Suprapubic skin (tissue), 3 donors: ENCODE results near the gene P3R3URF.

Source experiments
- POLR2A ChIP-seq, 2 donors: fragments of 450-650 bp; IDR thresholded peaks; one replicate each; pipeline ENCODE4 v1.6.1; 2017; ENCODE audit warnings: antibody characterized with exemption in 2 of 2, mild to moderate bottlenecking in 2 of 2, moderate library complexity in 2 of 2
- TF ChIP-seq, protein P1 (sequence below), 2 donors: fragments of 200-600 bp in 1 of 2; fragments of 450-650 bp in 1 of 2; sonication (generic) in 1 of 2; IDR thresholded peaks; one replicate each; pipeline ENCODE4 v1.5.1; 2016 to 2019; ENCODE audit warnings: antibody characterized with exemption in 2 of 2, mild to moderate bottlenecking in 1 of 2, moderate library complexity in 1 of 2

- no peak for TF ChIP-seq POLR2A (IDR thresholded peaks at IDR 0.05)
- TF ChIP-seq, protein P1, sequence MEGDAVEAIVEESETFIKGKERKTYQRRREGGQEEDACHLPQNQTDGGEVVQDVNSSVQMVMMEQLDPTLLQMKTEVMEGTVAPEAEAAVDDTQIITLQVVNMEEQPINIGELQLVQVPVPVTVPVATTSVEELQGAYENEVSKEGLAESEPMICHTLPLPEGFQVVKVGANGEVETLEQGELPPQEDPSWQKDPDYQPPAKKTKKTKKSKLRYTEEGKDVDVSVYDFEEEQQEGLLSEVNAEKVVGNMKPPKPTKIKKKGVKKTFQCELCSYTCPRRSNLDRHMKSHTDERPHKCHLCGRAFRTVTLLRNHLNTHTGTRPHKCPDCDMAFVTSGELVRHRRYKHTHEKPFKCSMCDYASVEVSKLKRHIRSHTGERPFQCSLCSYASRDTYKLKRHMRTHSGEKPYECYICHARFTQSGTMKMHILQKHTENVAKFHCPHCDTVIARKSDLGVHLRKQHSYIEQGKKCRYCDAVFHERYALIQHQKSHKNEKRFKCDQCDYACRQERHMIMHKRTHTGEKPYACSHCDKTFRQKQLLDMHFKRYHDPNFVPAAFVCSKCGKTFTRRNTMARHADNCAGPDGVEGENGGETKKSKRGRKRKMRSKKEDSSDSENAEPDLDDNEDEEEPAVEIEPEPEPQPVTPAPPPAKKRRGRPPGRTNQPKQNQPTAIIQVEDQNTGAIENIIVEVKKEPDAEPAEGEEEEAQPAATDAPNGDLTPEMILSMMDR (IDR thresholded peaks at IDR 0.05), result no peak
Observed at GRCh38 chr1:46180082-46180616, 3.9 kb upstream of the P3R3URF start.
